ENCODE measurements around the gene CD81. TPM values are rescaled to one million over a fixed set of nuclear protein-coding genes. Genes with fewer than 3 reads are reported as not detected.

Gene CD81
- total and polyA plus RNA-seq, 10 of the 15 experiments (the other 5 are each of a cell fraction or from before 2014, with no cell fraction given) = 2.0 to 145 (median 57.2) TPM

- TF ChIP-seq ZBTB11 (CRISPR knock-in tag; IDR thresholded peaks at IDR 0.05) (no peak), POLR2A (IDR thresholded peaks at IDR 0.05; ENCODE audit: low read depth, low read length) (peak; percentile 69), PAX5 (IDR thresholded peaks at IDR 0.05; ENCODE audit: borderline replicate concordance, low read depth, low read length) (peak; percentile 42; the same call in 1 of the 2 replicates), CUX1 (IDR thresholded peaks at IDR 0.05; ENCODE audit: insufficient replicate concordance, low read depth, low read length) (no peak), ZNF207 (IDR thresholded peaks at IDR 0.05; ENCODE audit: borderline replicate concordance) (no peak), NFYB (IDR thresholded peaks at IDR 0.05; ENCODE audit: insufficient read depth, low read depth, low read length) (no peak), ZBTB33 (IDR thresholded peaks at IDR 0.05) (no peak), TBL1XR1 (IDR thresholded peaks at IDR 0.05; ENCODE audit: low read depth, low read length) (peak; percentile 28; the same call in 1 of the 2 replicates), LARP7 (IDR thresholded peaks at IDR 0.05) (no peak), ZNF622 (IDR thresholded peaks at IDR 0.05) (no peak), ZZZ3 (IDR thresholded peaks at IDR 0.05; ENCODE audit: control insufficient read depth, insufficient read length, low read depth) (no peak), USF2 (IDR thresholded peaks at IDR 0.05; ENCODE audit: borderline replicate concordance, low read depth, low read length) (no peak; the same call in 1 of the 2 replicates), KDM1A (IDR thresholded peaks at IDR 0.05; ENCODE audit: borderline replicate concordance) (no peak), ATF7 (IDR thresholded peaks at IDR 0.05; ENCODE audit: low read depth) (no peak), GATAD2B (conservative IDR thresholded peaks at IDR 0.05; ENCODE audit: low read depth) (no peak), HDAC6 (IDR thresholded peaks at IDR 0.05; ENCODE audit: unreplicated experiment) (no peak), ZNF384 (IDR thresholded peaks at IDR 0.05; ENCODE audit: borderline replicate concordance, low read depth, low read length) (no peak), POLR2AphosphoS5 (IDR thresholded peaks at IDR 0.05; ENCODE audit: low read length) (peak; percentile 38; the same call in 1 of the 2 replicates)
Measured at GRCh38 chr11:2385156-2386151, 8.3 kb downstream of the CD81 start (continued).

Data from GM12878 (cell line).